K562 (cell line): Measurements from ENCODE around the gene MALAT1. TPM values are rescaled to one million over a fixed set of nuclear protein-coding genes. Genes with fewer than 3 reads are reported as not detected.

Experiments
- ATF6 ChIP-seq: sonication (generic); formaldehyde crosslinking; IDR thresholded peaks from 2 replicates; pipeline ENCODE4 v1.4.0; 2020; ENCODE audit warnings: mild to moderate bottlenecking, missing genetic modification reagents
- BDP1 ChIP-seq: IDR thresholded peaks from 3 replicates; pipeline ENCODE4 v1.6.1; 2011; ENCODE audit not compliant: insufficient read length, insufficient read depth
- CREBBP ChIP-seq: IDR thresholded peaks from one replicate; pipeline ENCODE4 v1.6.1; 2012; ENCODE audit warnings: low read depth, mild to moderate bottlenecking, control low read depth, inconsistent platforms, low read length
- DDX20 ChIP-seq: fragments of 450-650 bp; IDR thresholded peaks from 2 replicates; pipeline ENCODE4 v1.6.1; 2016; ENCODE audit warnings: missing genetic modification characterization, low read depth, mild to moderate bottlenecking, missing compliant biosample characterization, moderate library complexity
- ELF1 ChIP-seq: fragments of 200-800 bp; sonication (Bioruptor generic); IDR thresholded peaks from 2 replicates; pipeline ENCODE4 v1.6.1; 2016; ENCODE audit warnings: missing genetic modification characterization, missing compliant biosample characterization
- GABPB1 ChIP-seq: sonication (generic); formaldehyde crosslinking; IDR thresholded peaks from 2 replicates; pipeline ENCODE4 v1.8.0; 2022; ENCODE audit warnings: mild to moderate bottlenecking, missing genetic modification reagents
- HNRNPLL ChIP-seq: fragments of 200-400 bp; formaldehyde crosslinking; IDR thresholded peaks from 2 replicates; pipeline ENCODE4 v1.6.1; 2017; ENCODE audit warnings: low read length, low read depth, mild to moderate bottlenecking; ENCODE audit not compliant: poor library complexity, severe bottlenecking
- ID3 ChIP-seq, 2 experiments: fragments of 250-450 bp in 1 of 2; fragments of 450-650 bp in 1 of 2; sonication (Bioruptor Pico) in 1 of 2; IDR thresholded peaks; 2 replicates each; pipeline versions ENCODE4 v1.6.1 to v1.8.0; 2016 to 2021; ENCODE audit warnings: mild to moderate bottlenecking in 2 of 2, moderate library complexity in 2 of 2, missing compliant biosample characterization in 1 of 2, missing genetic modification characterization in 1 of 2
- JUND ChIP-seq, 2 experiments: IDR thresholded peaks; 2 replicates in 1 of 2; 3 replicates in 1 of 2; pipeline ENCODE4 v1.6.1; 2011; ENCODE audit warnings: borderline replicate concordance in 2 of 2, low read depth in 2 of 2, low read length in 2 of 2, improper control_type of control experiment in 1 of 2, missing biosample characterization in 1 of 2, missing genetic modification characterization in 1 of 2, missing genetic modification reagents in 1 of 2
- KAT2B ChIP-seq: IDR thresholded peaks from one replicate; pipeline ENCODE4 v1.6.1; 2012; ENCODE audit warnings: low read depth, mild to moderate bottlenecking, control low read depth, inconsistent platforms, low read length, moderate library complexity
- KDM2B ChIP-seq: fragments of 250-450 bp; sonication (Bioruptor Pico); IDR thresholded peaks from 2 replicates; pipeline ENCODE4 v1.8.0; 2021; ENCODE audit warnings: mild to moderate bottlenecking, moderate library complexity
- KLF6 ChIP-seq: fragments of 250-450 bp; sonication (Bioruptor Pico); IDR thresholded peaks from 2 replicates; pipeline ENCODE4 v1.4.0; 2020; ENCODE audit warnings: mild to moderate bottlenecking, moderate library complexity, borderline replicate concordance
- MECOM ChIP-seq: fragments of 250-450 bp; sonication (Bioruptor Pico); IDR thresholded peaks from 2 replicates; pipeline ENCODE4 v1.8.0; 2022; ENCODE audit warnings: inconsistent platforms
- MEF2D ChIP-seq: conservative IDR thresholded peaks from 2 replicates; pipeline ENCODE4 v1.6.1; 2016; ENCODE audit warnings: low read depth, missing genetic modification characterization, missing compliant biosample characterization
- NCOA4 ChIP-seq: fragments of 450-650 bp; IDR thresholded peaks from 2 replicates; pipeline ENCODE4 v1.6.1; 2018; ENCODE audit warnings: mild to moderate bottlenecking; ENCODE audit not compliant: partially characterized antibody
- NCOA6 ChIP-seq: fragments of 450-650 bp; IDR thresholded peaks from 2 replicates; pipeline ENCODE4 v1.6.1; 2017; ENCODE audit warnings: mild to moderate bottlenecking
- NFIC ChIP-seq: fragments of 450-650 bp; IDR thresholded peaks from 2 replicates; pipeline ENCODE4 v1.6.1; 2017; ENCODE audit warnings: mild to moderate bottlenecking, inconsistent platforms
- RBBP5 ChIP-seq: fragments of 200-600 bp; sonication (generic); IDR thresholded peaks from 2 replicates; pipeline ENCODE4 v1.6.1; 2012; ENCODE audit warnings: borderline replicate concordance, mild to moderate bottlenecking, low read length, control low read depth, inconsistent platforms; ENCODE audit not compliant: insufficient read depth, poor library complexity, severe bottlenecking
- SP1 ChIP-seq: sonication (generic); formaldehyde crosslinking; IDR thresholded peaks from 2 replicates; pipeline ENCODE4 v1.8.1; 2022; ENCODE audit warnings: mild to moderate bottlenecking, missing genetic modification reagents
- TRIM24 ChIP-seq, 2 experiments: fragments of 450-650 bp; IDR thresholded peaks; 2 replicates each; pipeline ENCODE4 v1.6.1; 2016
- ZNF146 ChIP-seq: IDR thresholded peaks from one replicate; pipeline ENCODE4 v1.6.1; 2018; ENCODE audit warnings: missing compliant biosample characterization; ENCODE audit not compliant: unreplicated experiment
- ZNF217 ChIP-seq: sonication (generic); formaldehyde crosslinking; IDR thresholded peaks from 2 replicates; pipeline ENCODE4 v1.8.0; 2022; ENCODE audit warnings: mild to moderate bottlenecking, missing genetic modification reagents
- ZNF224 ChIP-seq: sonication (generic); formaldehyde crosslinking; IDR thresholded peaks from 2 replicates; pipeline ENCODE4 v1.8.0; 2022; ENCODE audit warnings: mild to moderate bottlenecking, missing genetic modification reagents
- ZNF444 ChIP-seq: fragments of 250-450 bp; sonication (Bioruptor Pico); IDR thresholded peaks from 2 replicates; pipeline ENCODE4 v1.4.0; 2020; ENCODE audit warnings: mild to moderate bottlenecking, moderate library complexity
- ZZZ3 ChIP-seq: fragments of 450-650 bp; IDR thresholded peaks from 2 replicates; pipeline ENCODE4 v1.6.1; 2016; ENCODE audit warnings: antibody characterized with exemption, mild to moderate bottlenecking, moderate library complexity
- polyA plus RNA-seq, 8 experiments: library from polyadenylated mRNA; depleted of rRNA in 4 of 8; stranded (reverse) in 5 of 8; unstranded in 3 of 8; fragments of >200 nt; fragmentation: Nextera tagmentation in 2 of 8; fragmentation: Illumina TruSeq in 1 of 8; extraction: Ambion mirVana in 2 of 8; extraction: Trizol in 1 of 8; gene quantifications; 2 replicates each; pipeline versions ENCODE4 v1.2.1 to v1.2.3, GENCODE V29; 2011 to 2014; ENCODE audit warnings: inconsistent platforms in 1 of 8, missing spikeins in 1 of 8
- total RNA-seq, 7 experiments: library from RNA; depleted of rRNA in 6 of 7; stranded (reverse); fragments of >200 nt in 6 of 7; fragmentation: Illumina TruSeq in 2 of 7; extraction: Trizol in 2 of 7; gene quantifications; 2 replicates each; pipeline versions ENCODE4 v1.2.1 to v1.2.3, GENCODE V29; 2011 to 2021; ENCODE audit warnings: low replicate concordance in 1 of 7
- TF ChIP-seq, protein P1 (sequence below): fragments of 250-450 bp; sonication (Bioruptor Pico); IDR thresholded peaks from 2 replicates; pipeline ENCODE4 v1.8.0; 2021; ENCODE audit warnings: moderate library complexity, mild to moderate bottlenecking, inconsistent platforms

MALAT1 gene
- total and polyA plus RNA-seq, 9 of the 15 experiments (the other 6 are each of a cell fraction or from before 2014, with no cell fraction given), result 363 to 8,715 (median 2,351) TPM

- TF ChIP-seq ID3 (CRISPR knock-in tag; IDR thresholded peaks at IDR 0.05) (no peak), ID3 (tag; IDR thresholded peaks at IDR 0.05) (no peak), TRIM24 (IDR thresholded peaks at IDR 0.05) (peak in 1 of 2 experiments; percentile 50; a peak in 1 of 4 replicates), ATF6 (CRISPR knock-in tag) (no peak), HNRNPLL (no peak), JUND (IDR thresholded peaks at IDR 0.05; ENCODE audit: borderline replicate concordance, low read depth, low read length) (peak; percentile 22; the same call in 1 of the 2 replicates), JUND (tag; IDR thresholded peaks at IDR 0.05; ENCODE audit: borderline replicate concordance, low read depth, low read length) (peak; percentile 29; the same call in 1 of the 3 replicates), ZNF146 (CRISPR knock-in tag) (no peak), KDM2B (peak; percentile 86; the same call in 1 of the 2 replicates), SP1 (peak; percentile 89), BDP1 (no peak), CREBBP (no peak), GABPB1 (peak; percentile 75), NCOA6 (no peak), DDX20 (tag) (no peak), ZNF217 (CRISPR knock-in tag) (no peak), ELF1 (peak; percentile 78; the same call in 1 of the 2 replicates), NCOA4 (no peak), RBBP5 (peak; percentile 37), ZZZ3 (no peak), NFIC (peak; percentile 47), ZNF444 (CRISPR knock-in tag) (no peak), ZNF224 (CRISPR knock-in tag) (no peak), KAT2B (no peak), MEF2D (tag) (no peak), KLF6 (CRISPR knock-in tag) (0 out of 2 replicates have a peak, but pooled peaks have one; percentile 21), MECOM (CRISPR knock-in tag) (no peak)
- TF ChIP-seq, protein P1, sequence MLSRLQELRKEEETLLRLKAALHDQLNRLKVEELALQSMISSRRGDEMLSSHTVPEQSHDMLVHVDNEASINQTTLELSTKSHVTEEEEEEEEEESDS, result no peak
These were observed 41.6 kb downstream of the MALAT1 start (continued) for GRCh38 chr11:65540290-65541092.
